Neural cell (in vitro differentiated cells): ENCODE results near the gene DSCAM. TPM values are rescaled to one million over a fixed set of nuclear protein-coding genes. Genes with fewer than 3 reads are reported as not detected.

Experiments used
- H2AFZ ChIP-seq: fragments of 200-600, 300-800 bp; sonication (generic), shearing (Covaris generic); 2 replicates; pipeline ENCODE4 v1.6.0; 2014; ENCODE audit warnings: low read depth, mild to moderate bottlenecking, antibody characterized with exemption, low read length, moderate library complexity
- H3F3A ChIP-seq: fragments of 200-600 bp; shearing (Covaris generic); 2 replicates; pipeline ENCODE4 v1.6.1; 2016; ENCODE audit warnings: mild to moderate bottlenecking, moderate library complexity, mixed read lengths, antibody characterized with exemption, low read length; ENCODE audit not compliant: insufficient read depth, poor library complexity, severe bottlenecking
- H3K27ac ChIP-seq: fragments of 200-600, 300-800 bp; sonication (generic), shearing (Covaris generic); 2 replicates; pipeline ENCODE4 v1.5.1; 2014; ENCODE audit warnings: mild to moderate bottlenecking, low read length, moderate library complexity
- H3K27me3 ChIP-seq: fragments of 300-800, 200-600 bp; sonication (generic), shearing (Covaris generic); 2 replicates; pipeline ENCODE4 v1.6.0; 2014; ENCODE audit warnings: mild to moderate bottlenecking, low read depth, low read length, moderate library complexity; ENCODE audit not compliant: insufficient read depth
- H3K36me3 ChIP-seq: fragments of 300-800, 200-600 bp; sonication (generic), shearing (Covaris generic); 2 replicates; pipeline ENCODE4 v1.5.1; 2014; ENCODE audit warnings: mild to moderate bottlenecking, antibody characterized with exemption, low read length, moderate library complexity; ENCODE audit not compliant: insufficient read depth
- H3K4me2 ChIP-seq: fragments of 300-800, 200-600 bp; sonication (generic), shearing (Covaris generic); 2 replicates; pipeline ENCODE4 v1.6.0; 2014; ENCODE audit warnings: mild to moderate bottlenecking, low read length
- H3K4me3 ChIP-seq: fragments of 300-800, 200-600 bp; sonication (generic), shearing (Covaris generic); 2 replicates; pipeline ENCODE4 v1.5.1; 2014; ENCODE audit warnings: mild to moderate bottlenecking, low read length, moderate library complexity
- H3K79me2 ChIP-seq: fragments of 200-600 bp; shearing (Covaris generic); replicated peaks from 2 replicates; pipeline ENCODE4 v1.6.0; 2014; ENCODE audit warnings: mild to moderate bottlenecking, low read length, moderate library complexity; ENCODE audit not compliant: insufficient read depth
- H3K9ac ChIP-seq: fragments of 300-800, 200-600 bp; sonication (generic), shearing (Covaris generic); 2 replicates; pipeline ENCODE4 v1.6.1; 2016; ENCODE audit warnings: mild to moderate bottlenecking, low read length, mixed read lengths
- H3K9me2 ChIP-seq: fragments of 200-600 bp; shearing (Covaris generic); 2 replicates; pipeline ENCODE4 v1.6.1; 2016; ENCODE audit warnings: mild to moderate bottlenecking, low read length, mixed read lengths; ENCODE audit not compliant: insufficient read depth
- H3K9me3 ChIP-seq: fragments of 200-600, 300-800 bp; sonication (generic), shearing (Covaris generic); 2 replicates; pipeline ENCODE4 v1.6.1; 2016; ENCODE audit warnings: mild to moderate bottlenecking, mixed run types, low read length, moderate library complexity, mixed read lengths
- H4K20me1 ChIP-seq: fragments of 200-600 bp; shearing (Covaris generic); 2 replicates; pipeline ENCODE4 v1.6.1; 2016; ENCODE audit warnings: mild to moderate bottlenecking, mixed run types; ENCODE audit not compliant: insufficient read depth
- EP300 ChIP-seq: fragments of 450-650 bp; conservative IDR thresholded peaks from 2 replicates; pipeline ENCODE4 v1.6.1; 2014; ENCODE audit warnings: antibody characterized with exemption, mild to moderate bottlenecking, moderate library complexity; ENCODE audit not compliant: poor library complexity, severe bottlenecking
- EZH2 ChIP-seq: fragments of 200-600, 300-800 bp; shearing (Covaris generic), sonication (generic); IDR thresholded peaks from 2 replicates; pipeline ENCODE4 v1.6.1; 2014; ENCODE audit warnings: antibody characterized with exemption, low read length, borderline replicate concordance, mild to moderate bottlenecking; ENCODE audit not compliant: insufficient read depth, poor library complexity, severe bottlenecking
- MXI1 ChIP-seq: fragments of 450-650 bp; conservative IDR thresholded peaks from 2 replicates; pipeline ENCODE4 v1.6.1; 2014; ENCODE audit warnings: antibody characterized with exemption, mild to moderate bottlenecking; ENCODE audit not compliant: poor library complexity, severe bottlenecking
- POLR2AphosphoS5 ChIP-seq: IDR thresholded peaks from 2 replicates; pipeline ENCODE4 v1.6.1; 2012
- RAD21 ChIP-seq: fragments of 450-650 bp; conservative IDR thresholded peaks from 2 replicates; pipeline ENCODE4 v1.6.1; 2014; ENCODE audit warnings: antibody characterized with exemption, mild to moderate bottlenecking, moderate library complexity
- REST ChIP-seq: IDR thresholded peaks from 2 replicates; pipeline ENCODE4 v1.6.1; 2012; ENCODE audit warnings: borderline replicate concordance
- SMC3 ChIP-seq: fragments of 450-650 bp; conservative IDR thresholded peaks from 2 replicates; pipeline ENCODE4 v1.6.1; 2014; ENCODE audit warnings: antibody characterized with exemption, mild to moderate bottlenecking, moderate library complexity; ENCODE audit not compliant: poor library complexity
- TAF1 ChIP-seq: IDR thresholded peaks from 2 replicates; pipeline ENCODE4 v1.6.1; 2012; ENCODE audit warnings: low read depth
- polyA plus RNA-seq: library from polyadenylated mRNA; depleted of rRNA; stranded (reverse); fragments of >200 nt; gene quantifications from 2 replicates; pipeline ENCODE4 v1.2.3, GENCODE V29; 2014
- TF ChIP-seq, protein P1 (sequence below): fragments of 450-650 bp; IDR thresholded peaks from 2 replicates; pipeline ENCODE4 v1.5.1; 2014; ENCODE audit warnings: antibody characterized with exemption, mild to moderate bottlenecking, moderate library complexity; ENCODE audit not compliant: poor library complexity, severe bottlenecking

The DSCAM gene
- polyA plus RNA-seq, 1 donor from 2014 or later, result 5.3 TPM

- TF ChIP-seq, protein P1, sequence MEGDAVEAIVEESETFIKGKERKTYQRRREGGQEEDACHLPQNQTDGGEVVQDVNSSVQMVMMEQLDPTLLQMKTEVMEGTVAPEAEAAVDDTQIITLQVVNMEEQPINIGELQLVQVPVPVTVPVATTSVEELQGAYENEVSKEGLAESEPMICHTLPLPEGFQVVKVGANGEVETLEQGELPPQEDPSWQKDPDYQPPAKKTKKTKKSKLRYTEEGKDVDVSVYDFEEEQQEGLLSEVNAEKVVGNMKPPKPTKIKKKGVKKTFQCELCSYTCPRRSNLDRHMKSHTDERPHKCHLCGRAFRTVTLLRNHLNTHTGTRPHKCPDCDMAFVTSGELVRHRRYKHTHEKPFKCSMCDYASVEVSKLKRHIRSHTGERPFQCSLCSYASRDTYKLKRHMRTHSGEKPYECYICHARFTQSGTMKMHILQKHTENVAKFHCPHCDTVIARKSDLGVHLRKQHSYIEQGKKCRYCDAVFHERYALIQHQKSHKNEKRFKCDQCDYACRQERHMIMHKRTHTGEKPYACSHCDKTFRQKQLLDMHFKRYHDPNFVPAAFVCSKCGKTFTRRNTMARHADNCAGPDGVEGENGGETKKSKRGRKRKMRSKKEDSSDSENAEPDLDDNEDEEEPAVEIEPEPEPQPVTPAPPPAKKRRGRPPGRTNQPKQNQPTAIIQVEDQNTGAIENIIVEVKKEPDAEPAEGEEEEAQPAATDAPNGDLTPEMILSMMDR, result no peak
- TF ChIP-seq POLR2AphosphoS5 (no peak), EP300 (no peak), REST (no peak), TAF1 (no peak), MXI1 (no peak), SMC3 (no peak)
- Histone ChIP-seq H3K4me3 (no peak overlapping the region), H3K9ac (no peak overlapping the region), H3K9me2 (no peaks in the 10 kb centered on the region), H3K27ac (no peak overlapping the region), H4K20me1 (no peaks in the 10 kb centered on the region), H3K9me3 (no peaks in the 10 kb centered on the region), H3F3A (no peaks in the 10 kb centered on the region), H3K4me2 (no peak overlapping the region), H3K36me3 (peaks cover 5% of the 10 kb centered on the region), H2AFZ (no peak overlapping the region), H3K79me2 (no peaks in the 10 kb centered on the region), H3K27me3 (no peaks in the 10 kb centered on the region)
Observed at GRCh38 chr21:40134731-40135492, 712.0 kb downstream of the DSCAM start.

DNA sequence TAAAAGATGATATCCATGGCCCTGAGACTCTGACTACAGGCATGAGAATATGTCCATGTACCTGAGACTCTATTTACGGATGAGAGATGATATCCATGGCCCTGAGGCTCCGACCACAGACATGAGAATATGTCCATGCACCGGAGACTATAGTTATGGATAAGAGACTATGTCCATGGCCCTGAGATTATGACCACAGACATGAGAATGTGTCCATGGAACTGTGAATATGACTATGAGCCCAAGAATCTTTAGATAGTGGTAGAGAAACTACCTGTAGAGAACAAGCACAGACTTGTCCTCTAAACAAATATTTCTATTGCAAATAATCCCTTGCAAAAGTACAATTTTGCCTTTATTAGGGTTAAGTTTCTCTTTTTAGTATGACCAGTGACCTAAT, 716.5 kb downstream of the DSCAM start:
- Histone ChIP-seq H4K20me1 (no peaks in the 10 kb centered on the region), H3K79me2 (no peaks in the 10 kb centered on the region), H3K27me3 (no peaks in the 10 kb centered on the region), H3K4me2 (no peak overlapping the region), H2AFZ (no peak overlapping the region), H3K9me3 (no peaks in the 10 kb centered on the region), H3K9ac (no peak overlapping the region), H3F3A (no peaks in the 10 kb centered on the region), H3K36me3 (peaks cover 5% of the 10 kb centered on the region), H3K9me2 (no peaks in the 10 kb centered on the region), H3K4me3 (no peak overlapping the region), H3K27ac (no peak overlapping the region)
- TF ChIP-seq EZH2 (no peak), RAD21 (no peak), MXI1 (no peak), TAF1 (no peak), EP300 (no peak), REST (no peak), SMC3 (no peak), POLR2AphosphoS5 (no peak)
- TF ChIP-seq, protein P1, result no peak
